HepG2 (cell line): ENCODE data around the gene SCAPER. TPM values are rescaled to one million over a fixed set of nuclear protein-coding genes. Genes with fewer than 3 reads are reported as not detected.
A peak's percentile ranks its signal among the peaks of the same experiment; 100 is the strongest.

ENCODE experiments used
- AHR ChIP-seq: IDR thresholded peaks from 2 replicates; pipeline ENCODE4 v1.6.1; 2018; ENCODE audit warnings: missing genetic modification reagents, missing compliant biosample characterization
- ETV5 ChIP-seq: IDR thresholded peaks from 2 replicates; pipeline ENCODE4 v1.6.1; 2018; ENCODE audit warnings: missing biosample characterization, missing genetic modification reagents, inconsistent platforms, borderline replicate concordance
- JARID2 ChIP-seq: sonication (generic); formaldehyde crosslinking; IDR thresholded peaks from 2 replicates; pipeline ENCODE4 v1.8.1; 2023; ENCODE audit warnings: missing genetic modification reagents, inconsistent platforms; ENCODE audit not compliant: insufficient replicate concordance
- JUND ChIP-seq: sonication (generic); formaldehyde crosslinking; IDR thresholded peaks from 2 replicates; pipeline ENCODE4 v1.8.0; 2022; ENCODE audit warnings: mild to moderate bottlenecking, missing genetic modification reagents
- PHB2 ChIP-seq: fragments of 450-650 bp; IDR thresholded peaks from 2 replicates; pipeline ENCODE4 v1.6.1; 2018; ENCODE audit not compliant: partially characterized antibody
- TOE1 ChIP-seq: sonication (generic); formaldehyde crosslinking; IDR thresholded peaks from 2 replicates; pipeline ENCODE4 v1.4.0; 2020; ENCODE audit warnings: mild to moderate bottlenecking, missing genetic modification reagents
- ZNF615 ChIP-seq: sonication (generic); formaldehyde crosslinking; IDR thresholded peaks from 2 replicates; pipeline ENCODE4 v1.5.0; 2020; ENCODE audit warnings: mild to moderate bottlenecking, missing genetic modification reagents, borderline replicate concordance
- ZNF891 ChIP-seq: sonication (generic); formaldehyde crosslinking; IDR thresholded peaks from 2 replicates; pipeline ENCODE4 v1.5.0; 2020; ENCODE audit warnings: mild to moderate bottlenecking, missing genetic modification reagents
- polyA plus RNA-seq, 8 experiments: library from polyadenylated mRNA; depleted of rRNA in 3 of 8; stranded (reverse) in 7 of 8; unstranded in 1 of 8; fragments of >200 nt; fragmentation: Illumina TruSeq in 4 of 8; extraction: Trizol in 4 of 8; gene quantifications; 2 replicates each; pipeline versions ENCODE4 v1.2.1 to v1.2.3, GENCODE V29; 2011 to 2016; ENCODE audit warnings: low read depth in 4 of 8, missing spikeins in 1 of 8, mixed read lengths in 1 of 8; ENCODE audit not compliant: insufficient read depth in 1 of 8
- total RNA-seq, 5 experiments: library from RNA; depleted of rRNA; stranded (reverse); fragments of >200 nt; fragmentation: Illumina TruSeq; extraction: Trizol; gene quantifications; 2 replicates each; pipeline ENCODE4 v1.2.3, GENCODE V29; 2016; ENCODE audit warnings: low read depth in 1 of 5
- TF ChIP-seq, protein P1 (sequence below), 2 experiments: IDR thresholded peaks; 2 replicates each; pipeline ENCODE4 v1.6.1; 2011 to 2012; ENCODE audit warnings: low read length in 2 of 2, borderline replicate concordance in 1 of 2, low read depth in 1 of 2, mild to moderate bottlenecking in 1 of 2, moderate library complexity in 1 of 2
- TF ChIP-seq, protein P2 (sequence below): sonication (generic); formaldehyde crosslinking; conservative IDR thresholded peaks from 2 replicates; pipeline ENCODE4 v1.4.0; 2020; ENCODE audit warnings: mild to moderate bottlenecking, missing genetic modification reagents, moderate library complexity
- TF ChIP-seq, protein P3 (sequence below): sonication (generic); formaldehyde crosslinking; conservative IDR thresholded peaks from 2 replicates; pipeline ENCODE4 v1.8.0; 2022; ENCODE audit warnings: low read depth, missing genetic modification reagents
- TF ChIP-seq, protein P4 (sequence below): sonication (generic); formaldehyde crosslinking; IDR thresholded peaks from 2 replicates; pipeline ENCODE4 v1.5.0; 2020; ENCODE audit warnings: missing genetic modification reagents, mild to moderate bottlenecking, borderline replicate concordance
- TF ChIP-seq, protein P5 (sequence below): sonication (generic); formaldehyde crosslinking; IDR thresholded peaks from 2 replicates; pipeline ENCODE4 v1.9.0; 2021; ENCODE audit warnings: missing genetic modification reagents, mild to moderate bottlenecking, borderline replicate concordance

Gene SCAPER
- total and polyA plus RNA-seq, 2 of the 13 experiments (the other 11 are each of a cell fraction or from before 2014, with no cell fraction given): 4.3 to 10.5 TPM

DNA sequence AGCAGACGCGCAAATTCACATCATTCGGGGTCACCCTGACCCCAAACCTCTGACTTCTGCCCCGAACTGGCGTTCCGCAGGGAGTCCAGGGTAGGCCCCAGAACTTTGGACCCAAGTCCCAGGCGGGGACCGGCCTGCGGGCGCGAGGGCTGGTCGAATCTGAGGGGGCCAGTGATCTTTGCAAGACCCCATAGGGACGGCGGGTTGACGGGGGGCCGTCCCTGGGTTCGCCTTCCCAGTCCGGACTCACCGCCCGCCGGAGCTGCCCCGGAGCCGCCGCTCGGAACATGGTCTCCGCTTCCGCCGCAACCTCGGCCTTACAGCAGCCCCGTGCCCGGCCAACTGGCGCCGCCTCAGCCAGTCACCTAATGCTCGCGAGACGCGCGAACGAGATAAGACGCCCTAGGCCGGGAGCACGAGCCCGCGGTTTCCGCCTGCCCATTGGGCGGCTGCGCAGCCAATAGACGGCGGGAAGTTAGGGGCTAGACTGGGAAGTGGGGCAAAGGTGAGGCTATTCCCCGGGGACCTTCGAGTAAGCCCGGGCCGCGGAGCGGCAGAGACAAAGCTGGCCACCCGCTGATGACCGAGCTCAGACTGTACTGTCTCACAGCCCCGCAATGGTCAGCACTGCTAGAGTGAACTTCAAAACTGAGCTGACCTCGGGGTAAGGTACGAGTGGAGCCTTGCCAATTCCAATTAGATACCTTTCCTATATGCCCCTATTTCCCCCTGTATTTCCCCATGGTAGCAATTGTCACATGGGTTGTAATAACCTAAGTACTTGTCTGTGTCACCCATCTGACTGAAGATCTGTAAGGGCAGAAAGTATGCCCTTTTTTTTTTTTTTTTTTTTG lies 593.8 kb downstream of the SCAPER start, which contains the start of gene ETFA (continued):
- TF ChIP-seq ZNF891 (peak; percentile 84; the same call in 1 of the 2 replicates), ZNF615 (CRISPR knock-in tag) (no peak; the same call in 1 of the 2 replicates), JUND (CRISPR knock-in tag) (peak; percentile 12; the same call in 1 of the 2 replicates), AHR (CRISPR knock-in tag) (peak; percentile 91; the same call in 1 of the 2 replicates), JARID2 (CRISPR knock-in tag) (peak; percentile 80), ETV5 (peak; percentile 74; the same call in 1 of the 2 replicates), PHB2 (no peak), TOE1 (CRISPR knock-in tag) (0 out of 2 replicates have a peak, but pooled peaks have one; percentile 24)
- TF ChIP-seq, protein P1, sequence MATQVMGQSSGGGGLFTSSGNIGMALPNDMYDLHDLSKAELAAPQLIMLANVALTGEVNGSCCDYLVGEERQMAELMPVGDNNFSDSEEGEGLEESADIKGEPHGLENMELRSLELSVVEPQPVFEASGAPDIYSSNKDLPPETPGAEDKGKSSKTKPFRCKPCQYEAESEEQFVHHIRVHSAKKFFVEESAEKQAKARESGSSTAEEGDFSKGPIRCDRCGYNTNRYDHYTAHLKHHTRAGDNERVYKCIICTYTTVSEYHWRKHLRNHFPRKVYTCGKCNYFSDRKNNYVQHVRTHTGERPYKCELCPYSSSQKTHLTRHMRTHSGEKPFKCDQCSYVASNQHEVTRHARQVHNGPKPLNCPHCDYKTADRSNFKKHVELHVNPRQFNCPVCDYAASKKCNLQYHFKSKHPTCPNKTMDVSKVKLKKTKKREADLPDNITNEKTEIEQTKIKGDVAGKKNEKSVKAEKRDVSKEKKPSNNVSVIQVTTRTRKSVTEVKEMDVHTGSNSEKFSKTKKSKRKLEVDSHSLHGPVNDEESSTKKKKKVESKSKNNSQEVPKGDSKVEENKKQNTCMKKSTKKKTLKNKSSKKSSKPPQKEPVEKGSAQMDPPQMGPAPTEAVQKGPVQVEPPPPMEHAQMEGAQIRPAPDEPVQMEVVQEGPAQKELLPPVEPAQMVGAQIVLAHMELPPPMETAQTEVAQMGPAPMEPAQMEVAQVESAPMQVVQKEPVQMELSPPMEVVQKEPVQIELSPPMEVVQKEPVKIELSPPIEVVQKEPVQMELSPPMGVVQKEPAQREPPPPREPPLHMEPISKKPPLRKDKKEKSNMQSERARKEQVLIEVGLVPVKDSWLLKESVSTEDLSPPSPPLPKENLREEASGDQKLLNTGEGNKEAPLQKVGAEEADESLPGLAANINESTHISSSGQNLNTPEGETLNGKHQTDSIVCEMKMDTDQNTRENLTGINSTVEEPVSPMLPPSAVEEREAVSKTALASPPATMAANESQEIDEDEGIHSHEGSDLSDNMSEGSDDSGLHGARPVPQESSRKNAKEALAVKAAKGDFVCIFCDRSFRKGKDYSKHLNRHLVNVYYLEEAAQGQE (IDR thresholded peaks at IDR 0.05; ENCODE audit: borderline replicate concordance in 1 of 2, low read depth in 1 of 2, low read length in 2 of 2): peak in 1 of 2 experiments; percentile 68; a peak in 1 of 4 replicates
- TF ChIP-seq, protein P2, sequence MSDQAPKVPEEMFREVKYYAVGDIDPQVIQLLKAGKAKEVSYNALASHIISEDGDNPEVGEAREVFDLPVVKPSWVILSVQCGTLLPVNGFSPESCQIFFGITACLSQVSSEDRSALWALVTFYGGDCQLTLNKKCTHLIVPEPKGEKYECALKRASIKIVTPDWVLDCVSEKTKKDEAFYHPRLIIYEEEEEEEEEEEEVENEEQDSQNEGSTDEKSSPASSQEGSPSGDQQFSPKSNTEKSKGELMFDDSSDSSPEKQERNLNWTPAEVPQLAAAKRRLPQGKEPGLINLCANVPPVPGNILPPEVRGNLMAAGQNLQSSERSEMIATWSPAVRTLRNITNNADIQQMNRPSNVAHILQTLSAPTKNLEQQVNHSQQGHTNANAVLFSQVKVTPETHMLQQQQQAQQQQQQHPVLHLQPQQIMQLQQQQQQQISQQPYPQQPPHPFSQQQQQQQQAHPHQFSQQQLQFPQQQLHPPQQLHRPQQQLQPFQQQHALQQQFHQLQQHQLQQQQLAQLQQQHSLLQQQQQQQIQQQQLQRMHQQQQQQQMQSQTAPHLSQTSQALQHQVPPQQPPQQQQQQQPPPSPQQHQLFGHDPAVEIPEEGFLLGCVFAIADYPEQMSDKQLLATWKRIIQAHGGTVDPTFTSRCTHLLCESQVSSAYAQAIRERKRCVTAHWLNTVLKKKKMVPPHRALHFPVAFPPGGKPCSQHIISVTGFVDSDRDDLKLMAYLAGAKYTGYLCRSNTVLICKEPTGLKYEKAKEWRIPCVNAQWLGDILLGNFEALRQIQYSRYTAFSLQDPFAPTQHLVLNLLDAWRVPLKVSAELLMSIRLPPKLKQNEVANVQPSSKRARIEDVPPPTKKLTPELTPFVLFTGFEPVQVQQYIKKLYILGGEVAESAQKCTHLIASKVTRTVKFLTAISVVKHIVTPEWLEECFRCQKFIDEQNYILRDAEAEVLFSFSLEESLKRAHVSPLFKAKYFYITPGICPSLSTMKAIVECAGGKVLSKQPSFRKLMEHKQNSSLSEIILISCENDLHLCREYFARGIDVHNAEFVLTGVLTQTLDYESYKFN (CRISPR knock-in tag): peak; percentile 77
- TF ChIP-seq, protein P3, sequence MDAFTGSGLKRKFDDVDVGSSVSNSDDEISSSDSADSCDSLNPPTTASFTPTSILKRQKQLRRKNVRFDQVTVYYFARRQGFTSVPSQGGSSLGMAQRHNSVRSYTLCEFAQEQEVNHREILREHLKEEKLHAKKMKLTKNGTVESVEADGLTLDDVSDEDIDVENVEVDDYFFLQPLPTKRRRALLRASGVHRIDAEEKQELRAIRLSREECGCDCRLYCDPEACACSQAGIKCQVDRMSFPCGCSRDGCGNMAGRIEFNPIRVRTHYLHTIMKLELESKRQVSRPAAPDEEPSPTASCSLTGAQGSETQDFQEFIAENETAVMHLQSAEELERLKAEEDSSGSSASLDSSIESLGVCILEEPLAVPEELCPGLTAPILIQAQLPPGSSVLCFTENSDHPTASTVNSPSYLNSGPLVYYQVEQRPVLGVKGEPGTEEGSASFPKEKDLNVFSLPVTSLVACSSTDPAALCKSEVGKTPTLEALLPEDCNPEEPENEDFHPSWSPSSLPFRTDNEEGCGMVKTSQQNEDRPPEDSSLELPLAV: no peak
- TF ChIP-seq, protein P4, sequence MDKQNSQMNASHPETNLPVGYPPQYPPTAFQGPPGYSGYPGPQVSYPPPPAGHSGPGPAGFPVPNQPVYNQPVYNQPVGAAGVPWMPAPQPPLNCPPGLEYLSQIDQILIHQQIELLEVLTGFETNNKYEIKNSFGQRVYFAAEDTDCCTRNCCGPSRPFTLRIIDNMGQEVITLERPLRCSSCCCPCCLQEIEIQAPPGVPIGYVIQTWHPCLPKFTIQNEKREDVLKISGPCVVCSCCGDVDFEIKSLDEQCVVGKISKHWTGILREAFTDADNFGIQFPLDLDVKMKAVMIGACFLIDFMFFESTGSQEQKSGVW (CRISPR knock-in tag): no peak; the same call in 1 of the 2 replicates
- TF ChIP-seq, protein P5, sequence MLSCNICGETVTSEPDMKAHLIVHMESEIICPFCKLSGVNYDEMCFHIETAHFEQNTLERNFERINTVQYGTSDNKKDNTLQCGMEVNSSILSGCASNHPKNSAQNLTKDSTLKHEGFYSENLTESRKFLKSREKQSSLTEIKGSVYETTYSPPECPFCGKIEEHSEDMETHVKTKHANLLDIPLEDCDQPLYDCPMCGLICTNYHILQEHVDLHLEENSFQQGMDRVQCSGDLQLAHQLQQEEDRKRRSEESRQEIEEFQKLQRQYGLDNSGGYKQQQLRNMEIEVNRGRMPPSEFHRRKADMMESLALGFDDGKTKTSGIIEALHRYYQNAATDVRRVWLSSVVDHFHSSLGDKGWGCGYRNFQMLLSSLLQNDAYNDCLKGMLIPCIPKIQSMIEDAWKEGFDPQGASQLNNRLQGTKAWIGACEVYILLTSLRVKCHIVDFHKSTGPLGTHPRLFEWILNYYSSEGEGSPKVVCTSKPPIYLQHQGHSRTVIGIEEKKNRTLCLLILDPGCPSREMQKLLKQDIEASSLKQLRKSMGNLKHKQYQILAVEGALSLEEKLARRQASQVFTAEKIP (CRISPR knock-in tag): no peak
